ENCODE measurements around the gene ARHGEF7.

DNA sequence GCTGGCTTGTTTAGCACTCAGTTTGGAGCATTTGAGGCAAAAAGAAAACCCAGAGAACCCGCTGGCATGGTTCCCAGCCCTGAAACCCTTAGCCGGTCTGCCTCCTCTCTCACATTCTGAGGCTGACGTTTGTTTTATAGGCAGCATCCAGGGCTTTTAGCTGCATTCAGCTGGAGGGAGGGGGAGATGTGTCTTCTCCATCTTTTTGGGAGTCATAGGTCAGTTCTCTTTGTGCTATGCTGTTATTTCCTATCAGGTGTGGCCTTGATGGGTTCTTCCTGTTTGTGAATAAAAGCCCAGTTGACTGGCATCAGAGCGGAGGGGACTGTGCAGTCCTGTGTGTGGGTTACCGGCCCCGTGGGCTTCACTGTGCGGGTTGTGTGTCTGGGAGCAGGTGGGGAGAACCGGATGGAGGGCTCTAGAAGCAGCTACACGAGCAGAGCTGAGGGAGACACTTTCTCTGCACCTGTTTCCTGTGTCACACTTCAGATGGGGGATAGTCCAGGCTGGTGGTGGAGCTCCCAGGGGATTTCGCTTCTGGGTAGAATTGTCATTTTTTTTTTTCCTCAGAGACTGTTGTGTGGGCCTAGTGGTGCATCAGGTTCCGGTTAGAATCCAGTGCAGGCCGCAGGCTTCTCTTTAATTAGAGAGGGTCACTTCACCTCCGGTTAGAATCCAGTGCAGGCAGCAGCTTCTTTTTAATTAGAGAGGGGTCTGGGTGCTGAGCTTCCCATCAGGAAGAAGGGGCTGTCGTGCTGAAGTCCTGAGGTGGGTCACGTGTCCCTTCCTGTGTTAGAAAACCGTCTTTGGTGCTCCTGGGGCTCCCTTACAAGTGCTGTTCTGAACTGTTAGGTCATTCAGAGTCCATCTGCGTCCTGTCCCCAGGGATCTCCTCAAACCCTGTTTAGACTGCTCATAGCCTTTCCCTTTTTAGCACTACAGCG lies 69.6 kb downstream of the ARHGEF7 start:
- TF ChIP-seq POLR2A (IDR thresholded peaks at IDR 0.05; ENCODE audit: low read depth, low read length) (peak; percentile 51), POLR2AphosphoS5 (IDR thresholded peaks at IDR 0.05; ENCODE audit: low read depth, low read length) (peak; percentile 73), TAF1 (IDR thresholded peaks at IDR 0.05; ENCODE audit: borderline replicate concordance, low read depth, low read length) (0 out of 2 replicates have a peak, but pooled peaks have one; percentile 7)
